Measurements from ENCODE around the gene SPEM1. TPM values are rescaled to one million over a fixed set of nuclear protein-coding genes. Genes with fewer than 3 reads are reported as not detected.

The SPEM1 gene
- total and polyA plus RNA-seq, 2 of the 13 experiments (the other 11 are each of a cell fraction or from before 2014, with no cell fraction given) = not detected

DNA sequence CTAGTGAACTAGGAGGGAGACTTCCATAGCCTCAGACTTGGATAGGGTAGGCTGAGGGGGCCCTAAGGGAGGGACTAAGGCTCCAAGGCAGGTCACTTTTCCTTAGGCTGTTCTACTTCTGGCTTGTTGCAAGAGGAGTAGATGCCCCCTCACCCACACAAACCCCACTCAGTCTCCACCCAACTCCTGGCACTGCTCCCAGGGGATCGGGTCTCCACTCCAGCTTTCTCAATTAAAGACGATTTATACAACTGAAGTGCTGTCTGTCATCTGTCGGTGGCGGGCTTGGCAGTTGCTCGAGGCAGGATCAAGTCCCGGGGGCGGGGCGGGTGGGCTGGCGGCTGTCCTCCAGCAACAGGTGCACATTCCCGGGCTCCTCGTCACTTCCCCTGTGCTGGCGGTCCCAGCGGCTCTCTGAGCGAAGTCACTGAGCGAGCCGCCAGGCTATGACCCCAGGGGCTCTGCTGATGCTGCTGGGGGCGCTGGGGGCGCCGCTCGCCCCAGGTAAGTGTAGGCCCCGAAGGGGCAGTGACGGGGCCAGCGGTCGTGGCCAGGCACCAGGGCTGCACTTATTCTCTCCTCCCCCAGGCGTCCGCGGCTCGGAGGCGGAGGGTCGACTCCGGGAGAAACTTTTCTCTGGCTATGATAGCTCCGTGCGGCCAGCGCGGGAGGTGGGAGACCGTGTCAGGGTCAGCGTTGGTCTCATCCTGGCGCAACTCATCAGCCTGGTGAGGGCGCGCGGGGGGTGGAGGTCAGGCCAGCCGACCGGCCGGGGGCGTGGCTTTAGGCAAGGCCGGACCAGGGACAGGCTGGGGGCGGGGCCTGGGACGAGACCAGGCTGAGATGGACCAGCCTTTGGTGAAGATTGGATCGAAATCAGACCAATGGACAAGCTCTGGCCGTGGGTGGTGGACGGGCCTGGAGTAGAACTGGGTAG lies 24.8 kb downstream of the SPEM1 start, which contains the start of gene CHRNB1 (continued):
- TF ChIP-seq, protein P1, sequence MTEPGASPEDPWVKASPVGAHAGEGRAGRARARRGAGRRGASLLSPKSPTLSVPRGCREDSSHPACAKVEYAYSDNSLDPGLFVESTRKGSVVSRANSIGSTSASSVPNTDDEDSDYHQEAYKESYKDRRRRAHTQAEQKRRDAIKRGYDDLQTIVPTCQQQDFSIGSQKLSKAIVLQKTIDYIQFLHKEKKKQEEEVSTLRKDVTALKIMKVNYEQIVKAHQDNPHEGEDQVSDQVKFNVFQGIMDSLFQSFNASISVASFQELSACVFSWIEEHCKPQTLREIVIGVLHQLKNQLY (CRISPR knock-in tag; IDR thresholded peaks at IDR 0.05) = no peak
- TF ChIP-seq, protein P2, sequence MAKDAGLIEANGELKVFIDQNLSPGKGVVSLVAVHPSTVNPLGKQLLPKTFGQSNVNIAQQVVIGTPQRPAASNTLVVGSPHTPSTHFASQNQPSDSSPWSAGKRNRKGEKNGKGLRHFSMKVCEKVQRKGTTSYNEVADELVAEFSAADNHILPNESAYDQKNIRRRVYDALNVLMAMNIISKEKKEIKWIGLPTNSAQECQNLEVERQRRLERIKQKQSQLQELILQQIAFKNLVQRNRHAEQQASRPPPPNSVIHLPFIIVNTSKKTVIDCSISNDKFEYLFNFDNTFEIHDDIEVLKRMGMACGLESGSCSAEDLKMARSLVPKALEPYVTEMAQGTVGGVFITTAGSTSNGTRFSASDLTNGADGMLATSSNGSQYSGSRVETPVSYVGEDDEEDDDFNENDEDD (CRISPR knock-in tag; IDR thresholded peaks at IDR 0.05; ENCODE audit: borderline replicate concordance) = peak; percentile 42; the same call in 1 of the 2 replicates

DNA sequence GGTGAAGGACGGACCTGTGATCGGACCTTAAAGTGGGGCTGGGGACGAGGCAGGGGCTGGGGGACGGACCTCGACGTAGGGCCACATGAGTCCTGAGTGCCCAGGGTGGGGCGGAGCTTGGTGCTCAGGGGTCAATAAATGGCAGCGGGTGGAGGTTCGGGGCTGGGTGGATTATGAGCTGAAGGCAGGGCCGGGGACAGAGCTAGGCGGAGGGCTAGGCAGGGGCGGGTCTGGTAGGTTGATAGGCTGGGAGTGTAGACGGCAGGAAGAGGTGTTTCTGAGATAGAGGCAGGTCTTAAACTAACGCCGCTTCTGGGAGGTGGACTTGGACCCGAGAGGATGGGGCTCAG lies 25.5 kb downstream of the SPEM1 start:
- Histone ChIP-seq H3K79me2 (ENCODE audit: insufficient read depth, low read length) (no peaks in the 10 kb centered on the region), H3K9ac (ENCODE audit: insufficient read depth, low read depth, low read length) (peak overlapping the region; percentile 75), H2AFZ (ENCODE audit: low read length) (no peak overlapping the region), H3K9me3 (ENCODE audit: low read length) (no peaks in the 10 kb centered on the region), H4K20me1 (ENCODE audit: insufficient read depth, low read length) (no peaks in the 10 kb centered on the region), H3K4me2 (ENCODE audit: low read depth, low read length) (peak overlapping the region; percentile 89), H3K4me1 (ENCODE audit: insufficient read depth, low read length) (peaks cover 45% of the 10 kb centered on the region), H3K36me3 (replicated peaks in 1 of 2; ENCODE audit: control insufficient read depth in 1 of 2, insufficient read depth in 2 of 2, low read length in 2 of 2) (no peaks in the 10 kb centered on the region), H3K4me3 (replicated peaks in 1 of 3; ENCODE audit: insufficient read depth in 1 of 3, low read depth in 2 of 3, low read length in 3 of 3) (peak overlapping the region; percentile 62 to 85 (median 63)), H3K27me3 (ENCODE audit: control insufficient read depth in 1 of 2, insufficient read depth in 2 of 2, low read length in 2 of 2) (peaks cover 4 to 27% of the 10 kb centered on the region in 2 experiments; a peak in 4 of 5 replicates), H3K27ac (ENCODE audit: extremely low read length, insufficient read depth, low read length) (peak overlapping the region; percentile 73)
- ATAC-seq (peak; percentile 88), DNase-seq (ENCODE audit: low spot score) (peak; percentile 76), FAIRE-seq (peak; percentile 70)
- ChIA-PET POLR2A (interaction anchor here (0.6 to 3.7 kb wide), 20 partner anchors 8 to 241 kb away, joined by 3 to 48 read pairs (median 4); partner anchors contain the start of genes CD68, PLSCR3, POLR2A and SLC35G6), CTCF (ENCODE audit: low intra/inter-chr PET ratio, low total read pairs) (interaction anchor here (1.3 kb wide), 1 partner anchor 89 kb away, joined by 3 read pairs; no protein-coding TSS in a partner anchor)
- in situ Hi-C loops (cut with HindIII; ENCODE audit: extremely low pct_ligation_motif_present, low pct_unique_long_range_greater_than_20kb) = no loop called here
- intact Hi-C loops (cut with micrococcal nuclease; ENCODE audit: unreplicated experiment) = loop anchor here (1.0 to 5.0 kb wide), 2 partner anchors 37 to 116 kb away; partner anchors contain the start of genes NEURL4, POLR2A and SLC35G6
- no TSS peak for BruUV-seq (replicated peaks)
- WGBS (ENCODE audit: low lambda C conversion rate) = 1% methylated on average over 15 of the region's 16 CpGs
- TF ChIP-seq HOXA7 (CRISPR knock-in tag; IDR thresholded peaks at IDR 0.05) = no peak
- TF ChIP-seq ZNF598 (CRISPR knock-in tag; IDR thresholded peaks at IDR 0.05; ENCODE audit: borderline replicate concordance) = 0 out of 2 replicates have a peak, but pooled peaks have one; percentile 11
- TF ChIP-seq, protein P3, sequence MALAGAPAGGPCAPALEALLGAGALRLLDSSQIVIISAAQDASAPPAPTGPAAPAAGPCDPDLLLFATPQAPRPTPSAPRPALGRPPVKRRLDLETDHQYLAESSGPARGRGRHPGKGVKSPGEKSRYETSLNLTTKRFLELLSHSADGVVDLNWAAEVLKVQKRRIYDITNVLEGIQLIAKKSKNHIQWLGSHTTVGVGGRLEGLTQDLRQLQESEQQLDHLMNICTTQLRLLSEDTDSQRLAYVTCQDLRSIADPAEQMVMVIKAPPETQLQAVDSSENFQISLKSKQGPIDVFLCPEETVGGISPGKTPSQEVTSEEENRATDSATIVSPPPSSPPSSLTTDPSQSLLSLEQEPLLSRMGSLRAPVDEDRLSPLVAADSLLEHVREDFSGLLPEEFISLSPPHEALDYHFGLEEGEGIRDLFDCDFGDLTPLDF (CRISPR knock-in tag; IDR thresholded peaks at IDR 0.05) = no peak
- TF ChIP-seq, protein P4, sequence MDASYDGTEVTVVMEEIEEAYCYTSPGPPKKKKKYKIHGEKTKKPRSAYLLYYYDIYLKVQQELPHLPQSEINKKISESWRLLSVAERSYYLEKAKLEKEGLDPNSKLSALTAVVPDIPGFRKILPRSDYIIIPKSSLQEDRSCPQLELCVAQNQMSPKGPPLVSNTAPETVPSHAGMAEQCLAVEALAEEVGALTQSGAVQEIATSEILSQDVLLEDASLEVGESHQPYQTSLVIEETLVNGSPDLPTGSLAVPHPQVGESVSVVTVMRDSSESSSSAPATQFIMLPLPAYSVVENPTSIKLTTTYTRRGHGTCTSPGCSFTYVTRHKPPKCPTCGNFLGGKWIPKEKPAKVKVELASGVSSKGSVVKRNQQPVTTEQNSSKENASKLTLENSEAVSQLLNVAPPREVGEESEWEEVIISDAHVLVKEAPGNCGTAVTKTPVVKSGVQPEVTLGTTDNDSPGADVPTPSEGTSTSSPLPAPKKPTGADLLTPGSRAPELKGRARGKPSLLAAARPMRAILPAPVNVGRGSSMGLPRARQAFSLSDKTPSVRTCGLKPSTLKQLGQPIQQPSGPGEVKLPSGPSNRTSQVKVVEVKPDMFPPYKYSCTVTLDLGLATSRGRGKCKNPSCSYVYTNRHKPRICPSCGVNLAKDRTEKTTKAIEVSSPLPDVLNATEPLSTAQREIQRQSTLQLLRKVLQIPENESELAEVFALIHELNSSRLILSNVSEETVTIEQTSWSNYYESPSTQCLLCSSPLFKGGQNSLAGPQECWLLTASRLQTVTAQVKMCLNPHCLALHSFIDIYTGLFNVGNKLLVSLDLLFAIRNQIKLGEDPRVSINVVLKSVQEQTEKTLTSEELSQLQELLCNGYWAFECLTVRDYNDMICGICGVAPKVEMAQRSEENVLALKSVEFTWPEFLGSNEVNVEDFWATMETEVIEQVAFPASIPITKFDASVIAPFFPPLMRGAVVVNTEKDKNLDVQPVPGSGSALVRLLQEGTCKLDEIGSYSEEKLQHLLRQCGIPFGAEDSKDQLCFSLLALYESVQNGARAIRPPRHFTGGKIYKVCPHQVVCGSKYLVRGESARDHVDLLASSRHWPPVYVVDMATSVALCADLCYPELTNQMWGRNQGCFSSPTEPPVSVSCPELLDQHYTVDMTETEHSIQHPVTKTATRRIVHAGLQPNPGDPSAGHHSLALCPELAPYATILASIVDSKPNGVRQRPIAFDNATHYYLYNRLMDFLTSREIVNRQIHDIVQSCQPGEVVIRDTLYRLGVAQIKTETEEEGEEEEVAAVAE (CRISPR knock-in tag; IDR thresholded peaks at IDR 0.05; ENCODE audit: borderline replicate concordance) = no peak
- TF ChIP-seq TBP (CRISPR knock-in tag; IDR thresholded peaks at IDR 0.05) = no peak
- no peak for TF ChIP-seq PHF8 (CRISPR knock-in tag; IDR thresholded peaks at IDR 0.05)
- TF ChIP-seq MXI1 (IDR thresholded peaks at IDR 0.05; ENCODE audit: borderline replicate concordance, low read depth, low read length) = peak; percentile 9; the same call in 1 of the 3 replicates
- TF ChIP-seq ZNF225 (CRISPR knock-in tag; IDR thresholded peaks at IDR 0.05) = no peak
- no peak for TF ChIP-seq ZNF263 (CRISPR knock-in tag; IDR thresholded peaks at IDR 0.05)
